HCT116 (cell line): ENCODE measurements around the gene PTPRS. TPM values are rescaled to one million over a fixed set of nuclear protein-coding genes. Genes with fewer than 3 reads are reported as not detected.

Experiments used
- ATAC-seq: fragments of 200-7000 bp; cut with Tn5 transposase; 2 replicates; pipeline ENCODE4 v1.9.1; 2020; ENCODE audit warnings: mild to moderate bottlenecking, moderate library complexity
- BruUV-seq: library from RNA; stranded (reverse); fragments of 400-500 nt; replicated peaks from 2 replicates; lab custom pipeline; 2021; lab: Mats Ljungman, UMichigan
- CTCF ChIA-PET: fragments of 300-600 bp; sonication (Branson Sonifier 250); formaldehyde crosslinking; loops from one replicate; lab custom pipeline; 2021; ENCODE audit warnings: antibody characterized with exemption; lab: Charles Lee
- POLR2A ChIA-PET: fragments of 300-600, 350-600 bp; sonication (Branson Sonifier 250); formaldehyde crosslinking; loops from one replicate; lab custom pipeline; 2021; ENCODE audit warnings: antibody characterized with exemption; lab: Charles Lee
- RAD21 ChIA-PET, 2 experiments: fragments of 300-600 bp; sonication (Branson Sonifier 250); formaldehyde crosslinking; loops; one replicate each; lab custom pipeline; 2023; ENCODE audit warnings: low total read pairs in 2 of 2; ENCODE audit not compliant: uncharacterized antibody in 2 of 2, unreplicated experiment in 2 of 2, low non-redundant PET in 1 of 2; lab: Charles Lee
- DNase-seq: peaks from one replicate; pipeline ENCODE4 v3.0.0-alpha.2; 2010; ENCODE audit warnings: low read depth, low spot score
- H2AFZ ChIP-seq: fragments of 200-600 bp; shearing (Covaris generic), sonication (generic); 2 replicates; pipeline ENCODE4 v1.6.1; 2017; ENCODE audit warnings: low read depth, mixed run types, mixed read lengths, antibody characterized with exemption, low read length; ENCODE audit not compliant: poor library complexity, severe bottlenecking
- H3K27ac ChIP-seq: 2 replicates; pipeline ENCODE4 v1.5.1; 2012; ENCODE audit warnings: low read depth, low read length
- H3K27me3 ChIP-seq: fragments of 200-600 bp; sonication (generic); 2 replicates; pipeline ENCODE4 v1.6.1; 2016; ENCODE audit warnings: mixed run types, low read length, mixed read lengths; ENCODE audit not compliant: insufficient read depth
- H3K36me3 ChIP-seq, 2 experiments: fragments of 200-500 bp in 1 of 2; fragments of 200-600 bp in 1 of 2; sonication (Bioruptor generic) in 1 of 2; sonication (generic) in 1 of 2; 2 replicates each; pipeline versions ENCODE4 v1.5.1 to v1.6.1; 2014 to 2016; ENCODE audit warnings: low read length in 2 of 2, inconsistent platforms in 1 of 2, mixed read lengths in 1 of 2, mixed run types in 1 of 2; ENCODE audit not compliant: insufficient read depth in 2 of 2, control insufficient read depth in 1 of 2
- H3K4me1 ChIP-seq, 2 experiments: fragments of 200-600 bp in 1 of 2; sonication (generic) in 1 of 2; 2 replicates each; pipeline versions ENCODE4 v1.5.1 to v1.6.1; 2012 to 2017; ENCODE audit warnings: low read length in 2 of 2, inconsistent platforms in 1 of 2, mild to moderate bottlenecking in 1 of 2, mixed read lengths in 1 of 2, mixed run types in 1 of 2, moderate library complexity in 1 of 2; ENCODE audit not compliant: insufficient read depth in 2 of 2, control insufficient read depth in 1 of 2
- H3K4me2 ChIP-seq: fragments of 200-600 bp; sonication (generic); 2 replicates; pipeline ENCODE4 v1.6.1; 2017; ENCODE audit warnings: mixed run types, low read length, mixed read lengths
- H3K4me3 ChIP-seq, 2 experiments: fragments of 200-600 bp in 1 of 2; sonication (generic) in 1 of 2; replicated peaks in 1 of 2; 2 replicates each; pipeline ENCODE4 v1.5.1; 2011 to 2016; ENCODE audit warnings: low read length in 2 of 2, control low read depth in 1 of 2, low read depth in 1 of 2, mild to moderate bottlenecking in 1 of 2, mixed read lengths in 1 of 2, mixed run types in 1 of 2
- H3K79me2 ChIP-seq: fragments of 200-600 bp; sonication (generic); 2 replicates; pipeline ENCODE4 v1.6.1; 2017; ENCODE audit warnings: mild to moderate bottlenecking, mixed run types, low read length, moderate library complexity, mixed read lengths; ENCODE audit not compliant: insufficient read depth
- H3K9ac ChIP-seq: fragments of 200-600 bp; sonication (generic); 2 replicates; pipeline ENCODE4 v1.6.1; 2016; ENCODE audit warnings: low read length, mixed read lengths
- H3K9me2 ChIP-seq: fragments of 200-600 bp; sonication (generic), shearing (Covaris generic); 2 replicates; pipeline ENCODE4 v1.6.1; 2017; ENCODE audit warnings: mixed run types, mild to moderate bottlenecking, moderate library complexity; ENCODE audit not compliant: insufficient read depth
- H3K9me3 ChIP-seq, 2 experiments: fragments of 200-500 bp in 1 of 2; fragments of 200-600 bp in 1 of 2; sonication (Bioruptor generic) in 1 of 2; sonication (generic) in 1 of 2; 2 replicates each; pipeline ENCODE4 v1.6.1; 2014 to 2017; ENCODE audit warnings: low read length in 2 of 2, mixed read lengths in 2 of 2, inconsistent platforms in 1 of 2, low read depth in 1 of 2, mild to moderate bottlenecking in 1 of 2, mixed run types in 1 of 2, moderate library complexity in 1 of 2; ENCODE audit not compliant: control insufficient read depth in 1 of 2, insufficient read depth in 1 of 2
- H4K20me1 ChIP-seq: fragments of 200-600 bp; sonication (generic), shearing (Covaris generic); 2 replicates; pipeline ENCODE4 v1.6.1; 2017; ENCODE audit warnings: mixed run types, mild to moderate bottlenecking, moderate library complexity; ENCODE audit not compliant: insufficient read depth
- ATF3 ChIP-seq: IDR thresholded peaks from 2 replicates; pipeline ENCODE4 v1.6.1; 2012
- CBX3 ChIP-seq: IDR thresholded peaks from 2 replicates; pipeline ENCODE4 v1.6.1; 2012; ENCODE audit warnings: low read depth
- CEBPB ChIP-seq: IDR thresholded peaks from 2 replicates; pipeline ENCODE4 v1.6.1; 2012; ENCODE audit warnings: low read depth
- CTCF ChIP-seq, 3 experiments: fragments of 200-600 bp in 1 of 3; sonication (generic) in 1 of 3; IDR thresholded peaks in 2 of 3; conservative IDR thresholded peaks in 1 of 3; 2 replicates each; pipeline ENCODE4 v1.5.1; 2012 to 2017; ENCODE audit warnings: low read depth in 2 of 3, low read length in 2 of 3, antibody characterized with exemption in 1 of 3, borderline replicate concordance in 1 of 3, control low read depth in 1 of 3, mild to moderate bottlenecking in 1 of 3, mixed read lengths in 1 of 3, mixed run types in 1 of 3, moderate library complexity in 1 of 3; ENCODE audit not compliant: insufficient read depth in 1 of 3
- ELF1 ChIP-seq: IDR thresholded peaks from 2 replicates; pipeline ENCODE4 v1.6.1; 2012; ENCODE audit warnings: low read depth, borderline replicate concordance
- EZH2 ChIP-seq: fragments of 200-600 bp; sonication (generic); IDR thresholded peaks from 2 replicates; pipeline ENCODE4 v1.6.1; 2017; ENCODE audit warnings: antibody characterized with exemption, mixed run types
- FOSL1 ChIP-seq: IDR thresholded peaks from 2 replicates; pipeline ENCODE4 v1.6.1; 2012; ENCODE audit warnings: low read depth
- JUND ChIP-seq: IDR thresholded peaks from 2 replicates; pipeline ENCODE4 v1.6.1; 2012
- POLR2A ChIP-seq: IDR thresholded peaks from 2 replicates; pipeline ENCODE4 v1.7.0; 2011; ENCODE audit warnings: borderline replicate concordance; ENCODE audit not compliant: insufficient read depth, insufficient read length; ENCODE audit errors: extremely low read depth
- POLR2AphosphoS5 ChIP-seq: IDR thresholded peaks from 2 replicates; pipeline ENCODE4 v1.6.1; 2011; ENCODE audit warnings: mild to moderate bottlenecking, low read depth, low read length, moderate library complexity
- RAD21 ChIP-seq: IDR thresholded peaks from 2 replicates; pipeline ENCODE4 v1.6.1; 2012; ENCODE audit warnings: low read depth, mild to moderate bottlenecking
- SIN3A ChIP-seq: IDR thresholded peaks from 2 replicates; pipeline ENCODE4 v1.6.1; 2012; ENCODE audit warnings: low read depth
- SP1 ChIP-seq: IDR thresholded peaks from 2 replicates; pipeline ENCODE4 v1.6.1; 2012; ENCODE audit warnings: low read depth
- SRF ChIP-seq: IDR thresholded peaks from 2 replicates; pipeline ENCODE4 v1.6.1; 2012; ENCODE audit warnings: low read depth
- TCF7L2 ChIP-seq: IDR thresholded peaks from 2 replicates; pipeline ENCODE4 v1.7.0; 2011; ENCODE audit warnings: borderline replicate concordance, inconsistent platforms; ENCODE audit not compliant: insufficient read depth, insufficient read length; ENCODE audit errors: extremely low read depth
- YY1 ChIP-seq: IDR thresholded peaks from 2 replicates; pipeline ENCODE4 v1.6.1; 2011; ENCODE audit warnings: low read length, low read depth, moderate library complexity, mild to moderate bottlenecking; ENCODE audit not compliant: insufficient replicate concordance; ENCODE audit errors: extremely low read depth
- ZFX ChIP-seq: fragments of 450-650 bp; IDR thresholded peaks from 2 replicates; pipeline ENCODE4 v1.6.1; 2017
- ZNF274 ChIP-seq: fragments of 200-500 bp; sonication (Bioruptor generic); IDR thresholded peaks from 2 replicates; pipeline ENCODE4 v1.6.1; 2014; ENCODE audit warnings: mild to moderate bottlenecking, low read depth, low read length, inconsistent platforms
- intact Hi-C: fragments of 100-400 bp; cut with micrococcal nuclease; formaldehyde crosslinking; loops from 2 replicates; pipeline ENCODE4 v1.10.0; 2022
- total RNA-seq: library from RNA; stranded (reverse); gene quantifications from one replicate; pipeline ENCODE4 v1.2.1, GENCODE V29; 2021; ENCODE audit not compliant: unreplicated experiment

The PTPRS gene
- total RNA-seq, 1 experiment from 2014 or later = 123 TPM

GRCh38 chr19:5369304-5369703 is 28.7 kb upstream of the PTPRS start:
- Histone ChIP-seq H3K36me3 (no peaks in the 10 kb centered on the region), H4K20me1 (no peaks in the 10 kb centered on the region), H3K9me2 (no peaks in the 10 kb centered on the region), H3K9me3 (no peaks in the 10 kb centered on the region; a peak in 1 of 4 replicates), H3K4me3 (no peak overlapping the region), H3K79me2 (no peaks in the 10 kb centered on the region), H3K4me2 (no peak overlapping the region), H3K9ac (no peak overlapping the region), H3K27me3 (peaks cover 4% of the 10 kb centered on the region; the same call in 1 of the 2 replicates), H3K4me1 (no peaks in the 10 kb centered on the region), H2AFZ (no peak overlapping the region), H3K27ac (no peak overlapping the region)
- intact Hi-C loops = no loop called here
- DNase-seq = no peak
- POLR2A ChIA-PET = no interaction called here
- no peak for ATAC-seq
- no peak for TF ChIP-seq SIN3A
- no peak for TF ChIP-seq CTCF (IDR thresholded peaks at IDR 0.05 in 2 of 3, conservative IDR thresholded peaks at IDR 0.05 in 1 of 3; ENCODE audit: borderline replicate concordance in 1 of 3, insufficient read depth in 1 of 3, low read depth in 2 of 3, low read length in 2 of 3)
- RAD21 ChIA-PET = no interaction called here
- no TSS peak for BruUV-seq
- CTCF ChIA-PET = interaction anchor here (1.3 kb wide), 1 partner anchor 8 kb away, joined by 3 read pairs; no protein-coding TSS in a partner anchor

DNA sequence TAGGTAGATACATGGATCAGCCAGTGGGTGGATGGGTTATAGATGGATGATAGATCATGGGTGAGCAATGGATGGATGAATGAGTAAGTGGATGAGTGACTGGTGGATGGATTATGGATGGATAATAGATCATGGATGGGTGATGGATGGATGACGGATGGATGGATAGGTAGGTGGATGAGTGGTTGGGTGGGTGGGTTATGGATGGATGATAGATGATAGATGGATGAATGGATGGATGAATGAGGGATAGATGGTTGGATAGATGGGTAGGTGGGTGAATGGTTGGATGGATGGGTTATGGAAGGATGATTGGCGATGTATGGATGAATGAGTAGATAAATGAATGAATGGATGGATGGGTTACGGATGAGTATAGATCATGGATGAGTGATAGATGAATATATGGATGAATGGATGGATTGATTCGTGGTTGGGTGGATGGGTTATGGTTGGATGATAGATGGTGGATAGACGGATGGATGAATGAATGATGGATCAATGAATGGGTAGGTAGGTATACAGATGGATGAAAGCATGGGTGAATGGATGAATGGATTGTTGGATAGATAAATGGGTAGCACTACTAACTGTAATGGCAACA is 27.0 kb upstream of the PTPRS start:
- intact Hi-C loops = no loop called here
- no peaks in the 10 kb centered on the region for H3K36me3 ChIP-seq
- no peaks in the 10 kb centered on the region for H3K9me2 ChIP-seq
- no peaks in the 10 kb centered on the region; a peak in 1 of 4 replicates for H3K9me3 ChIP-seq
- H3K79me2 ChIP-seq = no peaks in the 10 kb centered on the region
- DNase-seq (no peak), ATAC-seq (no peak)
- H4K20me1 ChIP-seq = no peaks in the 10 kb centered on the region
- H3K27ac ChIP-seq = no peak overlapping the region
- no TSS peak for BruUV-seq
- H3K4me2 ChIP-seq = no peak overlapping the region
- H3K4me3 ChIP-seq = no peak overlapping the region
- ChIA-PET POLR2A (no interaction called here), RAD21 (no interaction called here), CTCF (interaction anchor here (1.3 kb wide), 1 partner anchor 10 kb away, joined by 3 read pairs; no protein-coding TSS in a partner anchor)
- H3K9ac ChIP-seq = no peak overlapping the region
- H3K27me3 ChIP-seq = no peaks in the 10 kb centered on the region
- no peaks in the 10 kb centered on the region for H3K4me1 ChIP-seq
- H2AFZ ChIP-seq = no peak overlapping the region
- TF ChIP-seq POLR2A (no peak), CBX3 (no peak), CEBPB (no peak), EZH2 (no peak), POLR2AphosphoS5 (no peak), SP1 (no peak), ZNF274 (no peak), ZFX (no peak), SIN3A (no peak), ATF3 (no peak), TCF7L2 (no peak), JUND (no peak), FOSL1 (no peak), YY1 (no peak), SRF (no peak), ELF1 (no peak), RAD21 (no peak)
